IMR-90 (cell line): ENCODE data around the gene PRM3. TPM values are rescaled to one million over a fixed set of nuclear protein-coding genes. Genes with fewer than 3 reads are reported as not detected.

Experiments
- ATAC-seq: fragments of 200-7000 bp; cut with Tn5 transposase; 2 replicates; pipeline ENCODE4 v1.9.1; 2020; ENCODE audit warnings: low read depth, mild to moderate bottlenecking, moderate library complexity
- BruUV-seq: library from RNA; stranded (reverse); fragments of 400-500 nt; replicated peaks from 2 replicates; lab custom pipeline; 2021; lab: Mats Ljungman, UMichigan
- CTCF ChIA-PET: fragments of 300-600 bp; formaldehyde crosslinking; extraction: SDS; loops from one replicate; lab custom pipeline; 2021; ENCODE audit warnings: antibody characterized with exemption; lab: Yijun Ruan, JAX
- POLR2A ChIA-PET: fragments of 300-600 bp; sonication (Branson Sonifier 250); formaldehyde crosslinking; loops from one replicate; lab custom pipeline; 2022; ENCODE audit warnings: antibody characterized with exemption; ENCODE audit not compliant: unreplicated experiment; lab: Charles Lee
- DNase-seq: peaks from one replicate; pipeline ENCODE4 v3.0.0; 2013
- H2AFZ ChIP-seq: replicated peaks from 2 replicates; pipeline ENCODE3; 2013; ENCODE audit warnings: low read length, mild to moderate bottlenecking; ENCODE audit not compliant: poor library complexity
- H2AK5ac ChIP-seq: 2 replicates; pipeline ENCODE4 v1.6.1; 2013; ENCODE audit warnings: low read depth, low read length, inconsistent platforms
- H2AK9ac ChIP-seq: replicated peaks from 2 replicates; pipeline ENCODE3; 2013; ENCODE audit warnings: mild to moderate bottlenecking, low read depth, low read length, moderate library complexity; ENCODE audit not compliant: poor library complexity
- H2BK120ac ChIP-seq: 2 replicates; pipeline ENCODE4 v1.6.1; 2013; ENCODE audit warnings: low read depth, low read length, inconsistent platforms
- H2BK15ac ChIP-seq: 3 replicates; pipeline ENCODE4 v1.6.1; 2013; ENCODE audit warnings: low read depth, low read length, inconsistent platforms
- H2BK20ac ChIP-seq: 2 replicates; pipeline ENCODE4 v1.6.1; 2013; ENCODE audit warnings: low read depth, mild to moderate bottlenecking, inconsistent platforms, low read length, moderate library complexity
- H2BK5ac ChIP-seq: 2 replicates; pipeline ENCODE4 v1.6.1; 2013; ENCODE audit warnings: mild to moderate bottlenecking, low read depth, low read length, inconsistent platforms; ENCODE audit not compliant: poor library complexity, severe bottlenecking
- H3K14ac ChIP-seq: replicated peaks from 2 replicates; pipeline ENCODE4 v1.6.1; 2013; ENCODE audit warnings: low read depth, low read length, inconsistent platforms
- H3K18ac ChIP-seq: 2 replicates; pipeline ENCODE4 v1.6.1; 2013; ENCODE audit warnings: low read depth, low read length, control low read depth
- H3K23ac ChIP-seq: 2 replicates; pipeline ENCODE4 v1.6.1; 2013; ENCODE audit warnings: low read depth, low read length, inconsistent platforms
- H3K27ac ChIP-seq: 2 replicates; pipeline ENCODE4 v1.5.1; 2013; ENCODE audit warnings: mild to moderate bottlenecking, control low read depth, low read length; ENCODE audit not compliant: insufficient read depth
- H3K27me3 ChIP-seq: 2 replicates; pipeline ENCODE4 v1.6.1; 2013; ENCODE audit warnings: low read length; ENCODE audit not compliant: control insufficient read depth, insufficient read depth
- H3K36me3 ChIP-seq: 2 replicates; pipeline ENCODE4 v1.6.1; 2013; ENCODE audit warnings: low read length, mixed read lengths; ENCODE audit not compliant: control insufficient read depth, insufficient read depth
- H3K4ac ChIP-seq: 2 replicates; pipeline ENCODE4 v1.6.1; 2013; ENCODE audit warnings: low read depth, low read length, inconsistent platforms
- H3K4me1 ChIP-seq: 2 replicates; pipeline ENCODE4 v1.6.1; 2013; ENCODE audit warnings: low read length, mixed read lengths; ENCODE audit not compliant: control insufficient read depth, insufficient read depth
- H3K4me2 ChIP-seq: 2 replicates; pipeline ENCODE4 v1.6.1; 2013; ENCODE audit warnings: low read depth, mild to moderate bottlenecking, control low read depth, low read length, moderate library complexity
- H3K4me3 ChIP-seq: 2 replicates; pipeline ENCODE4 v1.5.1; 2013; ENCODE audit warnings: low read depth, mild to moderate bottlenecking, control low read depth, low read length, moderate library complexity; ENCODE audit not compliant: insufficient read depth
- H3K56ac ChIP-seq: 2 replicates; pipeline ENCODE4 v1.6.1; 2013; ENCODE audit warnings: low read length, inconsistent platforms; ENCODE audit not compliant: insufficient read depth; ENCODE audit errors: extremely low read depth
- H3K79me1 ChIP-seq, 2 experiments: 2 replicates each; pipeline ENCODE4 v1.6.1; 2013; ENCODE audit warnings: low read length in 2 of 2, inconsistent platforms in 1 of 2, low read depth in 1 of 2
- H3K9ac ChIP-seq: 2 replicates; pipeline ENCODE4 v1.6.1; 2013; ENCODE audit warnings: low read depth, low read length, control low read depth
- H3K9me1 ChIP-seq: 2 replicates; pipeline ENCODE4 v1.6.1; 2013; ENCODE audit warnings: low read length, inconsistent platforms; ENCODE audit not compliant: insufficient read depth
- H3K9me3 ChIP-seq: 2 replicates; pipeline ENCODE4 v1.6.1; 2013; ENCODE audit warnings: low read length; ENCODE audit not compliant: control insufficient read depth, insufficient read depth
- H4K20me1 ChIP-seq: 2 replicates; pipeline ENCODE4 v1.6.1; 2013; ENCODE audit warnings: low read length, inconsistent platforms; ENCODE audit not compliant: insufficient read depth
- H4K5ac ChIP-seq: 2 replicates; pipeline ENCODE4 v1.6.1; 2013; ENCODE audit warnings: mild to moderate bottlenecking, low read depth, low read length, control low read depth
- H4K8ac ChIP-seq, 2 experiments: 2 replicates each; pipeline ENCODE4 v1.6.1; 2013; ENCODE audit warnings: low read depth in 2 of 2, low read length in 2 of 2, control low read depth in 1 of 2, inconsistent platforms in 1 of 2
- H4K91ac ChIP-seq: 2 replicates; pipeline ENCODE4 v1.6.1; 2013; ENCODE audit warnings: low read depth, low read length, inconsistent platforms; ENCODE audit not compliant: insufficient read depth
- BHLHE40 ChIP-seq: fragments of 150-350 bp; IDR thresholded peaks from 2 replicates; pipeline ENCODE4 v1.6.1; 2016; ENCODE audit warnings: mild to moderate bottlenecking, low read depth, low read length
- CEBPB ChIP-seq: IDR thresholded peaks from 2 replicates; pipeline ENCODE4 v1.6.1; 2012; ENCODE audit warnings: low read depth, low read length, improper control_type of control experiment
- CHD1 ChIP-seq: IDR thresholded peaks from 2 replicates; pipeline ENCODE4 v1.6.1; 2012; ENCODE audit warnings: low read depth, low read length, improper control_type of control experiment
- FOS ChIP-seq: fragments of 150-350 bp; IDR thresholded peaks from 2 replicates; pipeline ENCODE4 v1.6.1; 2016; ENCODE audit warnings: low read depth, low read length
- MAFK ChIP-seq: IDR thresholded peaks from 2 replicates; pipeline ENCODE4 v1.6.1; 2012; ENCODE audit warnings: low read depth, low read length, improper control_type of control experiment
- MAZ ChIP-seq: IDR thresholded peaks from 2 replicates; pipeline ENCODE4 v1.6.1; 2012; ENCODE audit warnings: low read depth, mild to moderate bottlenecking, low read length, improper control_type of control experiment, moderate library complexity, borderline replicate concordance
- MXI1 ChIP-seq: IDR thresholded peaks from 2 replicates; pipeline ENCODE4 v1.6.1; 2012; ENCODE audit warnings: low read depth, mild to moderate bottlenecking, low read length, moderate library complexity, borderline replicate concordance
- NFE2L2 ChIP-seq: fragments of 150-350 bp; IDR thresholded peaks from 2 replicates; pipeline ENCODE4 v1.6.1; 2016; ENCODE audit warnings: low read depth, mild to moderate bottlenecking, low read length
- RAD21 ChIP-seq: IDR thresholded peaks from 2 replicates; pipeline ENCODE4 v1.6.1; 2012; ENCODE audit warnings: low read length, improper control_type of control experiment
- RCOR1 ChIP-seq: IDR thresholded peaks from 2 replicates; pipeline ENCODE4 v1.6.1; 2012; ENCODE audit warnings: mild to moderate bottlenecking, low read length, improper control_type of control experiment; ENCODE audit not compliant: insufficient replicate concordance
- RFX5 ChIP-seq: IDR thresholded peaks from 2 replicates; pipeline ENCODE4 v1.8.0; 2012; ENCODE audit warnings: low read depth, mild to moderate bottlenecking, low read length, moderate library complexity
- WGBS, 2 experiments: methylation state at CpG; one replicate each; pipeline versions ENCODE4 v1.1.5 to v1.1.7; 2013; ENCODE audit warnings: missing lambda C conversion rate in 2 of 2; ENCODE audit not compliant: insufficient read length in 1 of 2; ENCODE audit errors: extremely low coverage in 2 of 2; 5-methylcytosine and 5-hydroxymethylcytosine counted together
- dilution Hi-C: fragments of 300-500 bp; cut with HindIII; formaldehyde crosslinking; loops from one replicate; pipeline ENCODE4 v1.14.3; 2018; ENCODE audit warnings: low sequenced_read_pairs; ENCODE audit not compliant: unreplicated experiment
- in situ Hi-C: fragments of 300-500 bp; cut with MboI; formaldehyde crosslinking; loops from 3 replicates; pipeline ENCODE4 v1.14.3; 2019; ENCODE audit warnings: low sequenced_read_pairs, inconsistent platforms, mixed read lengths
- intact Hi-C: fragments of 100-400 bp; cut with micrococcal nuclease; formaldehyde crosslinking; loops from 2 replicates; pipeline ENCODE4 v1.10.0; 2022
- polyA plus RNA-seq, 3 experiments: library from polyadenylated mRNA; depleted of rRNA; stranded (reverse); fragments of >200 nt; gene quantifications; 2 replicates each; pipeline ENCODE4 v1.2.3, GENCODE V29; 2012; ENCODE audit warnings: low replicate concordance in 1 of 3
- total RNA-seq: library from RNA; depleted of rRNA; stranded (reverse); fragments of >200 nt; gene quantifications from 2 replicates; pipeline ENCODE4 v1.2.3, GENCODE V29; 2012
- TF ChIP-seq, protein P1 (sequence below): fragments of 150-350 bp; IDR thresholded peaks from 2 replicates; pipeline ENCODE4 v1.6.1; 2017; ENCODE audit warnings: mild to moderate bottlenecking, antibody characterized with exemption, low read length, low read depth
- TF ChIP-seq, protein P2 (sequence below): conservative IDR thresholded peaks from 2 replicates; pipeline ENCODE4 v1.5.1; 2012; ENCODE audit warnings: mild to moderate bottlenecking, low read depth, low read length, improper control_type of control experiment
- TF ChIP-seq, protein P3 (sequence below): fragments of 150-350 bp; IDR thresholded peaks from 2 replicates; pipeline ENCODE4 v1.6.1; 2016; ENCODE audit warnings: low read depth, mild to moderate bottlenecking, low read length, moderate library complexity, borderline replicate concordance

PRM3 gene
- total and polyA plus RNA-seq, 2 of the 4 experiments (the other 2 are of a cell fraction) = not detected

DNA sequence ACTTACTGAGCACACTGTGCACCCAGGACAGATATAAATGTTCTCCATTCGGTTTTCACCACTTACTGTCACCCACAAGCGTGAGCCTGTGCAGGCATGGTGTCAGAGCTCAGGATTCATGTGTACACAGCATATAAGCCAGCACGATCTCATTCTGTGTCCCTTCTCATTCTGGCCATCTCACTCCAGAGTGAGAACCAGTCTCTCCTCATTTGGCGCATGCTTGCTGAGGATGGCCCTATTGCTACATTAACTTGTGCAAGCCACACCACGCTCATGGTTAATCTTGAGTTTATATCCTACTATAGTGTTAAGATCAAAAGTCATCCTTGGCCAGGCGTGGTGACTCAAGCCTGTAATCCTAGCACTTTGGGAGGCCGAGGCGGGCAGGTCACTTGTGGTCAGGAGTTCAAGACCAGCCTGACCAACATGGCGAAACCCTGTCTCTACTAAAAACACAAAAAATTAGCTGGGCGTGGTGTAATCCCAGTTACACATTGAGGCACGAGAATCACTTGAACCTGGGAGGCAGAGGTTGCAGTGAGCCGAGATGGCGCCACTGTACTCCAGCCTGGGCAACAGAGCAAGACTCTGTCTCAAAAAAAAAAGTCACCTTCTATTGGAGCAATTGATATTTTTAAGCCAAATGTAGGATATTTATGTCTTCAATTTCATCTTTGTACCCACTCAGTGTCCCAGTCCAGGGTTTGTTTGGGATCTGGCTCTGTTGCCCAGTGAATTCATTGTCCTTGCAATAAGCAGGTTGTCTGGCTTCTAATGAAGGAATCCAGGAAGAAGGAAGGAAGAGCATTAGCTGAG is 38.3 kb downstream of the PRM3 start:
- H3K23ac ChIP-seq = no peak overlapping the region
- H4K20me1 ChIP-seq = no peaks in the 10 kb centered on the region
- DNase-seq (peak; percentile 24), ATAC-seq (peak; percentile 24; the same call in 1 of the 2 replicates)
- H3K4me1 ChIP-seq = peaks cover 2% of the 10 kb centered on the region; the same call in 1 of the 2 replicates
- no peak overlapping the region for H2AK9ac ChIP-seq
- H3K9ac ChIP-seq = no peak overlapping the region
- H3K36me3 ChIP-seq = no peaks in the 10 kb centered on the region
- 95% methylated on average over 3 of the region's 13 CpGs; no CpG with 5 or more reads in 1 of the 2 experiments for WGBS, 2 experiments
- H4K91ac ChIP-seq = no peak overlapping the region
- H3K14ac ChIP-seq = 0 out of 2 replicates have a peak overlapping the region, but pooled peaks have one; percentile 2
- no peak overlapping the region for H2BK15ac ChIP-seq
- H3K79me1 ChIP-seq = no peaks in the 10 kb centered on the region
- H3K4ac ChIP-seq = 0 out of 2 replicates have a peak overlapping the region, but pooled peaks have one; percentile 19
- H3K27ac ChIP-seq = no peak overlapping the region
- no peaks in the 10 kb centered on the region; the same call in 1 of the 2 replicates for H3K9me1 ChIP-seq
- ChIA-PET POLR2A (no interaction called here), CTCF (interaction anchor here (0.7 kb wide), 1 partner anchor 14 kb away, joined by 3 read pairs; no protein-coding TSS in a partner anchor)
- H4K5ac ChIP-seq = no peak overlapping the region
- H3K56ac ChIP-seq = no peak overlapping the region
- no peak overlapping the region for H3K4me2 ChIP-seq
- no peak overlapping the region for H3K18ac ChIP-seq
- intact Hi-C loops (no loop called here), in situ Hi-C loops (no loop called here), dilution Hi-C loops (no loop called here)
- H2BK5ac ChIP-seq = no peak overlapping the region
- peak overlapping the region; percentile 64 for H2AK5ac ChIP-seq
- 0 out of 2 replicates have a peak overlapping the region, but pooled peaks have one; percentile 16 for H2BK120ac ChIP-seq
- no peaks in the 10 kb centered on the region for H3K9me3 ChIP-seq
- peak overlapping the region in 1 of 2 experiments; percentile 21; a peak in 1 of 4 replicates for H4K8ac ChIP-seq
- BruUV-seq = no TSS peak
- no peak overlapping the region for H2AFZ ChIP-seq
- no peak overlapping the region for H3K4me3 ChIP-seq
- TF ChIP-seq BHLHE40 = no peak
- no peak for TF ChIP-seq NFE2L2
- TF ChIP-seq MAZ = no peak
- TF ChIP-seq, protein P1, sequence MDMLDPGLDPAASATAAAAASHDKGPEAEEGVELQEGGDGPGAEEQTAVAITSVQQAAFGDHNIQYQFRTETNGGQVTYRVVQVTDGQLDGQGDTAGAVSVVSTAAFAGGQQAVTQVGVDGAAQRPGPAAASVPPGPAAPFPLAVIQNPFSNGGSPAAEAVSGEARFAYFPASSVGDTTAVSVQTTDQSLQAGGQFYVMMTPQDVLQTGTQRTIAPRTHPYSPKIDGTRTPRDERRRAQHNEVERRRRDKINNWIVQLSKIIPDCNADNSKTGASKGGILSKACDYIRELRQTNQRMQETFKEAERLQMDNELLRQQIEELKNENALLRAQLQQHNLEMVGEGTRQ = no peak
- no peak for TF ChIP-seq RCOR1
- TF ChIP-seq RAD21 = no peak
- no peak for TF ChIP-seq MXI1
- no peak for TF ChIP-seq FOS
- TF ChIP-seq RFX5 = no peak
- TF ChIP-seq, protein P2, sequence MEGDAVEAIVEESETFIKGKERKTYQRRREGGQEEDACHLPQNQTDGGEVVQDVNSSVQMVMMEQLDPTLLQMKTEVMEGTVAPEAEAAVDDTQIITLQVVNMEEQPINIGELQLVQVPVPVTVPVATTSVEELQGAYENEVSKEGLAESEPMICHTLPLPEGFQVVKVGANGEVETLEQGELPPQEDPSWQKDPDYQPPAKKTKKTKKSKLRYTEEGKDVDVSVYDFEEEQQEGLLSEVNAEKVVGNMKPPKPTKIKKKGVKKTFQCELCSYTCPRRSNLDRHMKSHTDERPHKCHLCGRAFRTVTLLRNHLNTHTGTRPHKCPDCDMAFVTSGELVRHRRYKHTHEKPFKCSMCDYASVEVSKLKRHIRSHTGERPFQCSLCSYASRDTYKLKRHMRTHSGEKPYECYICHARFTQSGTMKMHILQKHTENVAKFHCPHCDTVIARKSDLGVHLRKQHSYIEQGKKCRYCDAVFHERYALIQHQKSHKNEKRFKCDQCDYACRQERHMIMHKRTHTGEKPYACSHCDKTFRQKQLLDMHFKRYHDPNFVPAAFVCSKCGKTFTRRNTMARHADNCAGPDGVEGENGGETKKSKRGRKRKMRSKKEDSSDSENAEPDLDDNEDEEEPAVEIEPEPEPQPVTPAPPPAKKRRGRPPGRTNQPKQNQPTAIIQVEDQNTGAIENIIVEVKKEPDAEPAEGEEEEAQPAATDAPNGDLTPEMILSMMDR = no peak
- TF ChIP-seq CEBPB = no peak
- no peak for TF ChIP-seq MAFK
- TF ChIP-seq CHD1 = no peak
- TF ChIP-seq, protein P3, sequence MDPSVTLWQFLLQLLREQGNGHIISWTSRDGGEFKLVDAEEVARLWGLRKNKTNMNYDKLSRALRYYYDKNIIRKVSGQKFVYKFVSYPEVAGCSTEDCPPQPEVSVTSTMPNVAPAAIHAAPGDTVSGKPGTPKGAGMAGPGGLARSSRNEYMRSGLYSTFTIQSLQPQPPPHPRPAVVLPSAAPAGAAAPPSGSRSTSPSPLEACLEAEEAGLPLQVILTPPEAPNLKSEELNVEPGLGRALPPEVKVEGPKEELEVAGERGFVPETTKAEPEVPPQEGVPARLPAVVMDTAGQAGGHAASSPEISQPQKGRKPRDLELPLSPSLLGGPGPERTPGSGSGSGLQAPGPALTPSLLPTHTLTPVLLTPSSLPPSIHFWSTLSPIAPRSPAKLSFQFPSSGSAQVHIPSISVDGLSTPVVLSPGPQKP = no peak
- no peak overlapping the region for H2BK20ac ChIP-seq
- H3K27me3 ChIP-seq = no peaks in the 10 kb centered on the region
